ENCODE measurements around the gene UTRN.

Gene UTRN

GRCh38 chr6:144279484-144280150, 5.5 kb upstream of the UTRN start:
- H3K4me3 ChIP-seq (ENCODE audit: low read depth, low read length): no peak overlapping the region
- no peak for DNase-seq (ENCODE audit: low read depth)

DNA sequence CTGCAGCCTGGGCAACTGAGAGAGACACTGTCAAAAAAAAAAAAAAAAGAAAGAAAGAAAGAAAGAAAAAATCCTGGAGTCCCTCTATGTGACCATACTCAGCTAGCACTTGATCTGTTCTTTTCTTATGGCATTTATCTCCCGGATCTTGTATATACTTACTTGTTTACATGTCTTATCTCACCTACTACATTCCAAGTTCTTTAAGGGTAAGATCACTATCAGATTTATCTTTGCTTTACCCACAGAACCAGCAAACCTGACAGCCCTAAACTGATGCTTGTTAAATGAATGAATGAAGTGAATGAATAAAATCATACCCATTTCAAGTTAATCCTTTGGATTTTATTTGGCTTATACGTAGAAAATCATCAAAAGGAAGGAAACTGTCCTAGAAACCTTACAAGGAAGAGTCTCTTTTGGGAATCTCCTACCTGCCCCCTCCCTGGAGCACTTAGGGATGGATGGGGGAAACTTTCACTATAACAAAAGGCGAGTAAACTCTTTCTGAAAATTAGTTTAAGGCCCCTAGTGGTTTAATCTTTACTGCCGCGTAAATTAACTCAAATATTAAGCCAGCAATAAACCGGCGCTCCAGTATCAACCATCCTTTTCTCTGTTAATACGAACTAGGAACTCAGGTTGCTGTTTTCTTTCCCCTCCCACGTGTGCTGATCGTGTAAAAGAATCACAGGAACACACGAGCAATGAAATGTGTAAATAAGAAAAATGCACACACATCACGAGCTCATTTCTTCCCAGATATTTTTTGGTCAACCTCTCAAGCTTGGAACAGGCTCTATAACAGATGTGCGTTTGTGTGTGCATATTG, 1.3 kb upstream of the UTRN start:
- peak overlapping the region; percentile 82 for H3K4me3 ChIP-seq (ENCODE audit: low read depth, low read length)

DNA sequence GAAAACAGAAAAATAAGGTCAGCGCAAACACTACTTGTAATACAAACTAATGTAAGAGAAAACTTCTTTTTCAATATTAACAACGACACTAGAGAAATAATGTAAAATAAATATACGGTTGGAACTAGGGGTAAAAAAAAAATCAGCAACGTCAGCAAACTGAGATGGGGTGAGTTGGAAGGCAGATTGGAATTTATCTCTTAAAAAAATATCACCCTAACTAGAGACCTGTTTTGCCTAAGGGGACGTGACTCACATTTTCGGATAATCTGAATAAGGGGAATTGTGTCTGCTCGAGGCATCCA, 705 bp upstream of the UTRN start:
- DNase-seq (ENCODE audit: low read depth): no peak

More for the DNA sequence above, 1.3 kb upstream of the UTRN start:
- no peak for DNase-seq (ENCODE audit: low read depth)

GRCh38 chr6:144285548-144285797, 338 bp downstream of the UTRN start:
- H3K4me3 ChIP-seq (ENCODE audit: low read depth, low read length): peak overlapping the region; percentile 82
- DNase-seq (ENCODE audit: low read depth): no peak

More for the DNA sequence above, 705 bp upstream of the UTRN start:
- H3K4me3 ChIP-seq (ENCODE audit: low read depth, low read length): peak overlapping the region; percentile 82

- peak overlapping the region; percentile 82 for H3K4me3 ChIP-seq (ENCODE audit: low read depth, low read length)
- no peak for DNase-seq (ENCODE audit: low read depth)
Observed at GRCh38 chr6:144285798-144286502, 815 bp downstream of the UTRN start.

DNA sequence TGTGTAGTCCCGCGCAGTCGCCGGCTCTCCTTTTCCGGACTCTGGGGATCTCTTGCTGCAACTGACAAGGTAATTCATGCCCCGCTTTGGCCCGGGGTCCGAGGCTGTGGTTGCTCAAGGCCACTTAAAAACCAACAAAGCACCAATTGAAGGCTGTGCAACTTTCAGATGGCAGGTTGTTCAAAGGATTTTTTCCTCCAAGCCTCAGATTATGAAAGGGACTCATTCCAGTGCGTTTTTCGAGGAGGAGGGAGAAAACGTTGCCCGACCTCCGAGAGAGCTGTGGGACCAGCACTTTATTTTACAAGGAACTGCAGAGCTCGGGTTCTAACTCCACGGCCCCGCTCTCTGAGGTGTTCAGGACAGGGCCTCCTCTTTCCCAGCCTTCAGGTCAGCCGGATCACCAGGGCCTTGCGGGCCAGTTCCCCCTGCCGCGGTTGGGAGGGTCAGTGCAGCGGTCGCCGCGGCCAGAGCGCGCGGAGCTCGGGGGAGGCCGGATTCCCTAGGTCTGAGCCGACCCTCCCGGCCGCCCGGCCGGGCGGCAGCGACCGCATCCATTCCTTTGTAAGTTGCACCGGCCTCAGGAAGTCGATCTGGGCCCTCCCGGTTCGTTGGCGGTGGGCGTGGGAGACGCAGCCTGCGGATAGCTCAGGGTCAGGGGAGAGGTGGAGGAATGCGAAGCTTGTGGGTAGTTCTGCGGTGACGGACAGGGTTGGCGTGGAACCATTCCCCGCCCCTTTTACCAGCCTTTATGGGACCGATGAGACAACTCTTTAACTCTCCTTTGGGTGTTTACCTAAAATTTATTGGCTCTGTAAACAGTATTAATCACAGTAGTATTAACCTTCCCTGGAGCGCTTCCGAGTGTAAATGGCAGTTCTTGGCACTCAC, 1.6 kb downstream of the UTRN start:
- peak overlapping the region; percentile 82 for H3K4me3 ChIP-seq (ENCODE audit: low read depth, low read length)
- DNase-seq (ENCODE audit: low read depth): peak; percentile 91

DNA sequence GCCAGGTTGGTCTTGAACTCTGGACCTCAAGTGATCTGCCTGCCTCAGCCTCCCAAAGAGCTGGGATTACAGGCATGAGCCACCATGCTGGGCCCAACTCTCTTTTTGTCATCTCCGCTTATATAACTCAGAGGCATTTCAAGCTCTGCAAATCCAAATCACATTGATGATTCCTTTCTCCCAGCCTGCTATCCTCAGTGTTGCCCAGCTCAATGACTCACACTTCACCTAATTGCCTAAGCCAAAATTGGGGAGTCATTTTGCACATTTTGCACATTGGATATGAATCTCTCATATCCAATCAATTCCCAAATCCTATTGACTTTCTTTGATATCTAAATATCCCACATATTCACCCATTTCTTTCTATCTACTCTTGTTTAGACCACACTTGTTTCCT, 3.9 kb downstream of the UTRN start:
- H3K4me3 ChIP-seq (ENCODE audit: low read depth, low read length): no peak overlapping the region
- no peak for DNase-seq (ENCODE audit: low read depth)

GRCh38 chr6:144292372-144292771, 7.2 kb downstream of the UTRN start:
- H3K4me3 ChIP-seq (ENCODE audit: low read depth, low read length): no peak overlapping the region
- no peak for DNase-seq (ENCODE audit: low read depth)

- no peak overlapping the region for H3K4me3 ChIP-seq (ENCODE audit: low read depth, low read length)
- DNase-seq (ENCODE audit: low read depth): peak; percentile 61
Observed at GRCh38 chr6:144294016-144294415, 8.9 kb downstream of the UTRN start.

DNA sequence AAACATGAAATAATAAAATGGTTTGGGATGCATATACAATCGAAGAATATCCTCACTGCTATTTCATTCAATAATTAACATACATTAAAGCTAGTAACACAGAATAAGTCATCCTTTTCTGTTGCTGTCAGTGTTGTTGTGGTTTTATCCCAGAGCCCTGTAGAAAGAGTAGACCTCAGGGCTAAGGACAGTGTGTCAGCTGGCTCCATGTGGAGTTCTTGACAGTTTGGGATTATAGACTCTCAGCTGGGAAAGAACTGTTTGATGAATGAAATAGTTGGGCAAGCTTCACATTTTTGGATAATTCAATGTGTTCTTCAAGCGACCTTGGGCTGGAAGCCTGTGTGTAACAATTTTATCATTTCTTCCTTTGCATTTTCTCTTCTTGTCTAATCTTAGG, 10.1 kb downstream of the UTRN start:
- DNase-seq (ENCODE audit: low read depth): no peak
- H3K4me3 ChIP-seq (ENCODE audit: low read depth, low read length): no peak overlapping the region

GRCh38 chr6:144295981-144296767, 11.0 kb downstream of the UTRN start:
- no peak for DNase-seq (ENCODE audit: low read depth)
- H3K4me3 ChIP-seq (ENCODE audit: low read depth, low read length): no peak overlapping the region

DNA sequence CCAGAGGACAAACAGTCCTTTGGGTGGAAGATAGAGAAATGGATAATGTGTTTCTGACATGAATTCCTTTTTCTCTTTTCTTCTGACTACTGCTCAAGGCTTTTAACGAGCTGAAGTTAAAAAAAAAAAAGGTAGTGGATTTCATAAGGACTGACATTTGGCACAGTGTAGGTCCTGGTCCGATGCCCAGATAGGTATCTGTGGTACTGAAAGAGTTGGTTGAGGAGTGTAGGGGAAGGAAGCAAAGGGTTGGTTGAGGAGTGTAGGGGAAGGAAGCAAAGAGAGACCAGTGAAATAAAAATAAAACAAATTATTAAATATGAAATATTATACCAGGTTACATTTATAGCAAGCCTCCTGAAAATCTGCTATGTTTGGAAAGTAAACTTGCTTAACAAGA, 11.8 kb downstream of the UTRN start:
- H3K4me3 ChIP-seq (ENCODE audit: low read depth, low read length): no peak overlapping the region
- DNase-seq (ENCODE audit: low read depth): no peak

DNA sequence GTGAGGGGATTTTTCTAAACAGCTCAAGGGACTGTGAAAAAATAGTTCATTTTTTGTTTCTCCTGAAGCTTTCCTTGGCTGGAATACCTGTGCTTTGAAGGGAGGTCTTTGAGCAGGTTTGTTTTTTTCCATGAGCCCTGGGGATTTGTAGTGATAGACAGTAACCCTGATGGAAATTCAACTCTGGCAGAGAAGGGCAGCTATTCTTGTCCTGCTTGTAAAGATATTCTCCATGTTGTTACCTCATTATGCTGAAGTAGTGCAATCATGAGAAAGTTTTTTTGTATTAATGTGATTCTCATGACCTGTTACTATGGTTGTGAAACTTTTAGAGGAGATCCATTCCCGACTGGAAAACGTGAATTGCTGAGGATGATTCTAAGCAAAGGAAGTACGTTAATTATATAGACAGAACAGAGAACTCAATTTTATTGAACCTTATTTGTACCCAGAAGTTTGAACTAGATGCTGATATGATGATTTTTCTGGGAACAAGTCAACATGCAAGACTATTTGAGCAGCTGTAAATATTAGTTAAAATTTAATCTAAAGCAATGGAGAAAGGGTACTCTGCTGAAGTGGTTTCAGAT, 12.5 kb downstream of the UTRN start:
- no peak overlapping the region for H3K4me3 ChIP-seq (ENCODE audit: low read depth, low read length)
- no peak for DNase-seq (ENCODE audit: low read depth)

DNA sequence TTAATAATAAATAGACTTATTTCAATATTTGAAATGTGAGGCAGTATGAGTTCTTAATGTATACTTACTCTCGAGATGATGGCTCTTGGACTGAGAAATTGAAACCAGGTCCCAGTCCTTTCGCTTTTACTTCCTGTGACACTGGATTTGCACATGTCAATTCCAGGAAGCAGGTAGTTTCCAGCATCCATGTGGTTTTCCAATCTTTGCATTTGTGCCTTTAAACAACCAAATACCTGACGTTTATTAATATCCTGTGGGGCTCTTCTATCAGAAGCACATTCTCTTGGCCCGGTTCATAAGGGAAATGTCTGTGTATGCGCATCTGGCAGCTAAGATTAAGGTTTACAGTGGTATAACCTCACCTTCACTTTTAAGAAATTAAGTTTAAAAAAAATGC, 13.1 kb downstream of the UTRN start:
- no peak overlapping the region for H3K4me3 ChIP-seq (ENCODE audit: low read depth, low read length)
- no peak for DNase-seq (ENCODE audit: low read depth)

GRCh38 chr6:144298916-144299315, 13.8 kb downstream of the UTRN start:
- no peak for DNase-seq (ENCODE audit: low read depth)
- H3K4me3 ChIP-seq (ENCODE audit: low read depth, low read length): no peak overlapping the region

GRCh38 chr6:144302701-144303372, 17.7 kb downstream of the UTRN start:
- DNase-seq (ENCODE audit: low read depth): no peak
- H3K4me3 ChIP-seq (ENCODE audit: low read depth, low read length): no peak overlapping the region

- H3K4me3 ChIP-seq (ENCODE audit: low read depth, low read length): no peak overlapping the region
- no peak for DNase-seq (ENCODE audit: low read depth)
Observed at GRCh38 chr6:144304223-144304848, 19.2 kb downstream of the UTRN start.

- DNase-seq (ENCODE audit: low read depth): no peak
- no peak overlapping the region for H3K4me3 ChIP-seq (ENCODE audit: low read depth, low read length)
Observed at GRCh38 chr6:144305567-144305966, 20.4 kb downstream of the UTRN start.

All from skeletal muscle cell (primary cell).